ENCODE results near the gene KIF13A. TPM values are rescaled to one million over a fixed set of nuclear protein-coding genes. Genes with fewer than 3 reads are reported as not detected.
"Not testable (repeated sequence)": the region's sequence is repeated elsewhere in the genome, so short reads cannot be mapped to it uniquely, and the experiment has no call there.

The KIF13A gene
- total RNA-seq, 1 donor from 2014 or later: 44.4 TPM

- Mint-ChIP-seq H3K4me1 (ENCODE audit: low read depth) (no peaks in the 10 kb centered on the region), H3K4me3 (ENCODE audit: low read depth) (no peak overlapping the region), H3K27ac (no peak overlapping the region), H3K9me3 (ENCODE audit: low read depth) (peaks cover 45% of the 10 kb centered on the region), H3K27me3 (no peaks in the 10 kb centered on the region), H3K36me3 (ENCODE audit: insufficient read depth) (peaks cover 57% of the 10 kb centered on the region)
- no peak for DNase-seq (ENCODE audit: low spot score, unreplicated experiment)
- no peak for TF ChIP-seq CTCF (IDR thresholded peaks at IDR 0.05; ENCODE audit: unreplicated experiment)
Measured at GRCh38 chr6:17894191-17894590, 93.2 kb downstream of the KIF13A start.

- TF ChIP-seq CTCF (IDR thresholded peaks at IDR 0.05; ENCODE audit: unreplicated experiment): no peak
- H3K27me3 Mint-ChIP-seq: no peaks in the 10 kb centered on the region
- no peak overlapping the region for H3K27ac Mint-ChIP-seq
- DNase-seq (ENCODE audit: low spot score, unreplicated experiment): no peak
- H3K4me3 Mint-ChIP-seq (ENCODE audit: low read depth): no peak overlapping the region
- peaks cover 36% of the 10 kb centered on the region for H3K9me3 Mint-ChIP-seq (ENCODE audit: low read depth)
- peaks cover 48% of the 10 kb centered on the region for H3K36me3 Mint-ChIP-seq (ENCODE audit: insufficient read depth)
- no peaks in the 10 kb centered on the region for H3K4me1 Mint-ChIP-seq (ENCODE audit: low read depth)
Measured at GRCh38 chr6:17892097-17892686, 95.2 kb downstream of the KIF13A start.

- H3K9me3 Mint-ChIP-seq (ENCODE audit: low read depth): peaks cover 21% of the 10 kb centered on the region
- H3K27ac Mint-ChIP-seq: no peak overlapping the region
- no peaks in the 10 kb centered on the region for H3K27me3 Mint-ChIP-seq
- H3K36me3 Mint-ChIP-seq (ENCODE audit: insufficient read depth): peaks cover 31% of the 10 kb centered on the region
- H3K4me3 Mint-ChIP-seq (ENCODE audit: low read depth): no peak overlapping the region
- H3K4me1 Mint-ChIP-seq (ENCODE audit: low read depth): no peaks in the 10 kb centered on the region
- no peak for TF ChIP-seq CTCF (IDR thresholded peaks at IDR 0.05; ENCODE audit: unreplicated experiment)
- DNase-seq (ENCODE audit: low spot score, unreplicated experiment): no peak
Measured at GRCh38 chr6:17890309-17890708, 97.1 kb downstream of the KIF13A start.

GRCh38 chr6:17889777-17890176 lies 97.7 kb downstream of the KIF13A start:
- H3K4me3 Mint-ChIP-seq (ENCODE audit: low read depth); H3K27ac Mint-ChIP-seq; H3K4me1 Mint-ChIP-seq (ENCODE audit: low read depth); DNase-seq (ENCODE audit: low spot score, unreplicated experiment); H3K27me3 Mint-ChIP-seq: not testable (repeated sequence)
- Mint-ChIP-seq H3K9me3 (ENCODE audit: low read depth) (peaks cover 16% of the 10 kb centered on the region), H3K36me3 (ENCODE audit: insufficient read depth) (peaks cover 26% of the 10 kb centered on the region)

GRCh38 chr6:17886891-17887290 lies 100.5 kb downstream of the KIF13A start:
- TF ChIP-seq CTCF (IDR thresholded peaks at IDR 0.05; ENCODE audit: unreplicated experiment): no peak
- no peaks in the 10 kb centered on the region for H3K27me3 Mint-ChIP-seq
- no peak overlapping the region for H3K4me3 Mint-ChIP-seq (ENCODE audit: low read depth)
- H3K9me3 Mint-ChIP-seq (ENCODE audit: low read depth): peaks cover 2% of the 10 kb centered on the region
- peaks cover 6% of the 10 kb centered on the region for H3K36me3 Mint-ChIP-seq (ENCODE audit: insufficient read depth)
- peaks cover 7% of the 10 kb centered on the region for H3K4me1 Mint-ChIP-seq (ENCODE audit: low read depth)
- DNase-seq (ENCODE audit: low spot score, unreplicated experiment): no peak
- no peak overlapping the region for H3K27ac Mint-ChIP-seq

- TF ChIP-seq CTCF (IDR thresholded peaks at IDR 0.05; ENCODE audit: unreplicated experiment): no peak
- peaks cover 3% of the 10 kb centered on the region for H3K36me3 Mint-ChIP-seq (ENCODE audit: insufficient read depth)
- H3K9me3 Mint-ChIP-seq (ENCODE audit: low read depth): no peaks in the 10 kb centered on the region
- no peak overlapping the region for H3K4me3 Mint-ChIP-seq (ENCODE audit: low read depth)
- H3K27me3 Mint-ChIP-seq: no peaks in the 10 kb centered on the region
- H3K4me1 Mint-ChIP-seq (ENCODE audit: low read depth): peaks cover 7% of the 10 kb centered on the region
- DNase-seq (ENCODE audit: low spot score, unreplicated experiment): no peak
- no peak overlapping the region for H3K27ac Mint-ChIP-seq
Measured at GRCh38 chr6:17885889-17886576, 101.4 kb downstream of the KIF13A start.
